D341Med (cell line): ENCODE results near the gene ITGA1.

ENCODE experiments used
- DNase-seq: peaks from one replicate; pipeline ENCODE4 v3.0.0; 2012; ENCODE audit warnings: low spot score

ITGA1 gene

GRCh38 chr5:52998552-52999313 lies 211.0 kb downstream of the ITGA1 start:
- DNase-seq, result no peak

DNA sequence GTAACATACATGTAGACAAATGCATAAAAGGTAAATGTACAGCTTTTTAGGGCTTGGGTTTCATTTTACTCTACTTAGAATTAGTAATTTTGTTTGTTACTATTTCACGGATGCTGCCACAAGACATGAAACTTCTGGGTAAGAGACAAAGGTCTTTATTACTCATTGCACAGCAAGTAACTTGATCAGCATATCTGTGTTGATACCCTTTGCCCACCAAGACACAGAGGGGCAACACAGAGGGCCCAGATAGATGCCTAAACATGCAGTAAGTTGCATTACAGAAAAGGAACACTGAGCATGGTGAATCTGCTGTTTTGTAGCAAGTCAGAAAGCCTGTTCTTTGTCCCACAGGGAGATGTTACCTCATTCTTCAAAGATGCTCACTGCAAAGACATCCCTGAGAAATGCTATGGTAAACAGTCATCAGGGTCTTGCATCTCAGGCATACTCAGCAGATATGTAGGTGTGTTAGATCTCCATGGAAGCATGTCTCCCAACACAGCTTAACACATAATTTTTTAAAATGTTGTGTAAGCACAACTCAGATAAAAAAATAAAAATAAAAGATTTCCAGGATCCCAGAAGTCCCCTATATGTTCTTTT lies 211.7 kb downstream of the ITGA1 start:
- DNase-seq, result no peak

DNA sequence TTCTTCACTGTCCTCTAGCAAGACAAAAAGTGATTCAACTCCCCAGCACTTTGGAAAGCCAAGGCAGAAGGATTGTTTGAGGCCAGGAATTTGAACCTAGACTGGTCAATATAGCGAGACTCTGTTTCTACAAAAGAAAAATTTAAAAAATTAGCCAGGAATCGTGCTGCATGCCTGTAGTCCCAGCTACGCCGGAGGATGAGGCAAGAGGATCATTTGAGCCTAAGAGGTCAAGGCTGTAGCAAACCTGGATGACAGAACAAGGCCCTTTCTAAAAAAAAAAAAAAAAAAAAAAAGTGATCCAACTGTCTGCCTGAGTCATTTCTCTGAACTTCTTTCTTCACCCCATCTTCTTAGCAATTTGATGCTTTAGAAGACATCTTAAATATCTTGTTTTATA lies 213.8 kb downstream of the ITGA1 start:
- no peak for DNase-seq

DNA sequence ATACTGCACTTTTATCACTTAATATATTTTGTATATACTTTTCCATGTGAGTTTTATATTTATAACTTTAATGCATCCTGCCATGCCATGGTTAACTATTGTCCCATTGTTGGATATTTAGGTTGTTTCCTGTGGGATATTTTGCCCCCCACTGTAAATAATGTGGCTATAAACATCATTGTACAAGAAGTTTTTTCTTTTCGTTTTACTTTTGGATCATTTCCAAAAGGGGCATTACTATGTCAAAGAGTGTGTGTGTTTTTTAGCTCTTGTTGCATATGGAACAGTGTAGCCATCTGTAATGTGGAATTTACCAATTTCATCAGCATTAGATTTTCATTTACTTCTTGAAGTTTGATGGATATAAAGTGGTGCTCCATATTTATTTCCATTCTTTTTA lies 214.8 kb downstream of the ITGA1 start:
- no peak for DNase-seq

- DNase-seq, result no peak
Observed at GRCh38 chr5:53003144-53003543, 215.4 kb downstream of the ITGA1 start.

GRCh38 chr5:53006911-53007890 lies 219.5 kb downstream of the ITGA1 start:
- DNase-seq, result no peak

DNA sequence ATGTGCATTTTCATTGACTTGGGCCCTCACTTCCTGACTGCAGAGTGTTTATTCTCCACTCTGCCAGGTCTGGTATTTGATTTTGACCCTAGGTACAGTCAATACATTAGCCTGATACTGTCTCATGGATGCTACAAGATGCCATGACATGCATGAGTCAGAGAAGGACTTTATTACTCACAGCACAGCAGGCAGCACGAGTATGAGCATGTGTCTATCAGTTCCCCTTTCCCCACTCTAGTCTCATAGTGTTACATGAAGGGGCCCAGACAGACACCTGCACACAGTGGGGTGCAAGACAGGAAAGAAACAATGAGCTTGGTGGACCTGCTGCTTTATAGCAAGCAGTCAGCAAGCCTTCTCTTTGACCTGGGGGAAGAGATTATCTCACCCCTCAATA lies 221.0 kb downstream of the ITGA1 start:
- DNase-seq, result no peak
